ENCODE data around the gene ATP6AP2. TPM values are rescaled to one million over a fixed set of nuclear protein-coding genes. Genes with fewer than 3 reads are reported as not detected.

The ATP6AP2 gene
- total and polyA plus RNA-seq, 9 of the 15 experiments (the other 6 are each of a cell fraction or from before 2014, with no cell fraction given), result 23.3 to 131 (median 41.9) TPM

DNA sequence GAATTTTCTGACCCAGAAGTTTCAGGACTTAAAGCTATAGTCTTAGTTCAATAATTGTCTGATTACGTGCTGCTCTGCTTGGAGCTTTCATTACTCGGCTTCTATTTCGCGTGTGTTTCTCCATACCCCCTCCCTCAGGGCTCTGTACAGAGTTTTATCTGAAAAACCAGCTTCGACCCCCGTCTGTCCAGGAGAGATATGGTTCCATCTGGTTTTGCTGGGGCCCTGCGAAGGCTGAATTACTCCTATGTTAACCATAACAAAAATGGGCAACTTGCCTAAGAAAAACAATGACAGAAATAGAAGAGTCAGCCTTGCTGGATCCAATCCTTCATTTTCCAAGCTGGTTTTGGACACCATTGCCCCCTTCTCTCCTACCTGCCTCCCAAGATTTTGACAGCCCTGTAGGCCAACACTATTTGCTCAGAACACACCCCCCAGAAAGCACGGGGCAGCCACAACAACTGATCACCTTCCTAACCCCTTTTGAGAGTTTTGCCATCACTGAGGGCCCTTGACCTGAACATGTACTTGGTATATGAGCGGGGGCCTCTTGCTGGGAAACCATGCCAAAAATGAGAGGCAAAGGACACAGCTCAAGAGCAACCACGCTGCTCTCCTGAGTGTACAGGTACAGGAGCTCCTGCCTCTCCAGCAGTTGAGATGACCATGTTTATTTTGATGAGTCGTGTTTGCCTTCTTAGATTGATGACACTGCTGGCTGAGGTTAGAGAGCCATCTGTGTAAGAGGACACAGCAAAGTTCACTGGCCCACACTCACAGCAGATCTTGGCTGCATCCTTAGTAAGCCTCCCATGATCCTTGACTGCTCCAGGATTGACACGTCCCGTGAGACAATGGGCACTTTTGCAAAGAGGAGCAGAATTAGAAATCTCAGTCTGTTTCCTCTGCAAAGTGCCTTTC lies 36.2 kb upstream of the ATP6AP2 start (continued):
- TF ChIP-seq, protein P1, sequence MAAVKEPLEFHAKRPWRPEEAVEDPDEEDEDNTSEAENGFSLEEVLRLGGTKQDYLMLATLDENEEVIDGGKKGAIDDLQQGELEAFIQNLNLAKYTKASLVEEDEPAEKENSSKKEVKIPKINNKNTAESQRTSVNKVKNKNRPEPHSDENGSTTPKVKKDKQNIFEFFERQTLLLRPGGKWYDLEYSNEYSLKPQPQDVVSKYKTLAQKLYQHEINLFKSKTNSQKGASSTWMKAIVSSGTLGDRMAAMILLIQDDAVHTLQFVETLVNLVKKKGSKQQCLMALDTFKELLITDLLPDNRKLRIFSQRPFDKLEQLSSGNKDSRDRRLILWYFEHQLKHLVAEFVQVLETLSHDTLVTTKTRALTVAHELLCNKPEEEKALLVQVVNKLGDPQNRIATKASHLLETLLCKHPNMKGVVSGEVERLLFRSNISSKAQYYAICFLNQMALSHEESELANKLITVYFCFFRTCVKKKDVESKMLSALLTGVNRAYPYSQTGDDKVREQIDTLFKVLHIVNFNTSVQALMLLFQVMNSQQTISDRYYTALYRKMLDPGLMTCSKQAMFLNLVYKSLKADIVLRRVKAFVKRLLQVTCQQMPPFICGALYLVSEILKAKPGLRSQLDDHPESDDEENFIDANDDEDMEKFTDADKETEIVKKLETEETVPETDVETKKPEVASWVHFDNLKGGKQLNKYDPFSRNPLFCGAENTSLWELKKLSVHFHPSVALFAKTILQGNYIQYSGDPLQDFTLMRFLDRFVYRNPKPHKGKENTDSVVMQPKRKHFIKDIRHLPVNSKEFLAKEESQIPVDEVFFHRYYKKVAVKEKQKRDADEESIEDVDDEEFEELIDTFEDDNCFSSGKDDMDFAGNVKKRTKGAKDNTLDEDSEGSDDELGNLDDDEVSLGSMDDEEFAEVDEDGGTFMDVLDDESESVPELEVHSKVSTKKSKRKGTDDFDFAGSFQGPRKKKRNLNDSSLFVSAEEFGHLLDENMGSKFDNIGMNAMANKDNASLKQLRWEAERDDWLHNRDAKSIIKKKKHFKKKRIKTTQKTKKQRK (IDR thresholded peaks at IDR 0.05; ENCODE audit: borderline replicate concordance, low read depth, low read length), result no peak
- TF ChIP-seq CXXC5 (CRISPR knock-in tag; IDR thresholded peaks at IDR 0.05), result no peak
- TF ChIP-seq ZNF274 (IDR thresholded peaks at IDR 0.05; ENCODE audit: borderline replicate concordance, low read depth, low read length), result no peak
- no peak for TF ChIP-seq TARDBP (IDR thresholded peaks at IDR 0.05)
- TF ChIP-seq TOE1 (IDR thresholded peaks at IDR 0.05; ENCODE audit: borderline replicate concordance), result no peak
- TF ChIP-seq TOE1 (CRISPR knock-in tag; IDR thresholded peaks at IDR 0.05; ENCODE audit: borderline replicate concordance, low read depth), result no peak
- no peak for TF ChIP-seq BRD9 (IDR thresholded peaks at IDR 0.05; ENCODE audit: low read depth, partially characterized antibody)
- no peak for TF ChIP-seq ZNF324 (CRISPR knock-in tag; IDR thresholded peaks at IDR 0.05)
- no peak for TF ChIP-seq GABPB2 (CRISPR knock-in tag; conservative IDR thresholded peaks at IDR 0.05)
- TF ChIP-seq SMAD2 (IDR thresholded peaks at IDR 0.05; ENCODE audit: low read depth, low read length), result no peak
- no peak for TF ChIP-seq PCBP2 (IDR thresholded peaks at IDR 0.05; ENCODE audit: low read depth, low read length, poor library complexity, severe bottlenecking)
- TF ChIP-seq FOXJ2 (tag; IDR thresholded peaks at IDR 0.05), result no peak
- peak; percentile 67 for TF ChIP-seq HDAC3 (IDR thresholded peaks at IDR 0.05; ENCODE audit: borderline replicate concordance, partially characterized antibody)
- no peak for TF ChIP-seq LCOR (CRISPR knock-in tag; IDR thresholded peaks at IDR 0.05)
- TF ChIP-seq SMAD3 (CRISPR knock-in tag; conservative IDR thresholded peaks at IDR 0.05), result no peak
- TF ChIP-seq L3MBTL2 (IDR thresholded peaks at IDR 0.05), result no peak
- TF ChIP-seq RUNX1 (IDR thresholded peaks at IDR 0.05; ENCODE audit: low read depth), result no peak
- TF ChIP-seq SPI1 (IDR thresholded peaks at IDR 0.05; ENCODE audit: borderline replicate concordance, low read depth, low read length), result no peak
- TF ChIP-seq SMAD4 (CRISPR knock-in tag; conservative IDR thresholded peaks at IDR 0.05), result peak; percentile 44; the same call in 1 of the 2 replicates
- TF ChIP-seq, protein P2, sequence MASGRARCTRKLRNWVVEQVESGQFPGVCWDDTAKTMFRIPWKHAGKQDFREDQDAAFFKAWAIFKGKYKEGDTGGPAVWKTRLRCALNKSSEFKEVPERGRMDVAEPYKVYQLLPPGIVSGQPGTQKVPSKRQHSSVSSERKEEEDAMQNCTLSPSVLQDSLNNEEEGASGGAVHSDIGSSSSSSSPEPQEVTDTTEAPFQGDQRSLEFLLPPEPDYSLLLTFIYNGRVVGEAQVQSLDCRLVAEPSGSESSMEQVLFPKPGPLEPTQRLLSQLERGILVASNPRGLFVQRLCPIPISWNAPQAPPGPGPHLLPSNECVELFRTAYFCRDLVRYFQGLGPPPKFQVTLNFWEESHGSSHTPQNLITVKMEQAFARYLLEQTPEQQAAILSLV (tag; IDR thresholded peaks at IDR 0.05), result no peak
- no peak for TF ChIP-seq PHTF2 (CRISPR knock-in tag; IDR thresholded peaks at IDR 0.05)
- TF ChIP-seq GATAD2A (IDR thresholded peaks at IDR 0.05), result no peak
- TF ChIP-seq, protein P3, sequence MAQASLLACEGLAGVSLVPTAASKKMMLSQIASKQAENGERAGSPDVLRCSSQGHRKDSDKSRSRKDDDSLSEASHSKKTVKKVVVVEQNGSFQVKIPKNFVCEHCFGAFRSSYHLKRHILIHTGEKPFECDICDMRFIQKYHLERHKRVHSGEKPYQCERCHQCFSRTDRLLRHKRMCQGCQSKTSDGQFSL (CRISPR knock-in tag; IDR thresholded peaks at IDR 0.05), result no peak
- TF ChIP-seq, protein P3 (tag; IDR thresholded peaks at IDR 0.05), result no peak
